Lower lobe of right lung (tissue), 2 donors: Measurements from ENCODE around the gene SEMG2. TPM values are rescaled to one million over a fixed set of nuclear protein-coding genes. Genes with fewer than 3 reads are reported as not detected.

Experiments used
- ATAC-seq, 2 donors: fragments of 200-7000 bp; cut with Tn5 transposase; one replicate each; pipeline ENCODE4 v1.9.1; 2020 to 2022; ENCODE audit warnings: mild to moderate bottlenecking in 2 of 2, moderate library complexity in 2 of 2
- DNase-seq: peaks from one replicate; pipeline ENCODE4 v3.0.0-alpha.2; 2020
- H3K27ac ChIP-seq: fragments of 200-600 bp; one replicate; pipeline ENCODE4 v1.8.0; 2022
- H3K27me3 ChIP-seq: fragments of 200-600 bp; one replicate; pipeline ENCODE4 v1.8.0; 2022; ENCODE audit warnings: low read depth
- H3K36me3 ChIP-seq: fragments of 200-600 bp; one replicate; pipeline ENCODE4 v1.8.0; 2022; ENCODE audit warnings: mild to moderate bottlenecking
- H3K4me1 ChIP-seq: fragments of 200-600 bp; one replicate; pipeline ENCODE4 v1.8.0; 2022
- H3K4me3 ChIP-seq: fragments of 200-600 bp; one replicate; pipeline ENCODE4 v1.8.0; 2022; ENCODE audit warnings: mild to moderate bottlenecking
- H3K9me3 ChIP-seq: fragments of 200-600 bp; one replicate; pipeline ENCODE4 v1.8.0; 2022
- CTCF ChIP-seq: fragments of 200-600 bp; IDR thresholded peaks from one replicate; pipeline ENCODE4 v1.8.0; 2022; ENCODE audit warnings: antibody characterized with exemption, mild to moderate bottlenecking
- intact Hi-C: fragments of 100-400 bp; cut with DNase I; formaldehyde crosslinking; loops from one replicate; pipeline ENCODE4 v1.11.0; 2022
- total RNA-seq: library from RNA; stranded (reverse); fragmentation: NEBNext Ultra II Directional; extraction: Animal tissue kit (Norgen Biotek cat#: 25700); gene quantifications from one replicate; pipeline ENCODE4 v1.2.1, GENCODE V29; 2021
- donor health status: DM: no; HTN: yes; CAD: no; lungs with severe emphysema.

SEMG2 gene
- total RNA-seq, 1 donor from 2014 or later, result not detected

- H3K36me3 ChIP-seq, result no peaks in the 10 kb centered on the region
- no peaks in the 10 kb centered on the region for H3K4me1 ChIP-seq
- DNase-seq (no peak), ATAC-seq (no peak)
- intact Hi-C loops, result no loop called here
- H3K27ac ChIP-seq, result no peak overlapping the region
- no peak for TF ChIP-seq CTCF
- H3K4me3 ChIP-seq, result no peak overlapping the region
- no peaks in the 10 kb centered on the region for H3K9me3 ChIP-seq
- no peaks in the 10 kb centered on the region for H3K27me3 ChIP-seq
Measured at GRCh38 chr20:45193331-45193730, 27.8 kb upstream of the SEMG2 start.

- H3K27ac ChIP-seq, result no peak within 1 kb of the TSS
- intact Hi-C loops, result no loop called here
- TF ChIP-seq CTCF, result no peak
Measured at GRCh38 chr20:45206725-45207124, 14.4 kb upstream of the SEMG2 start, which contains the start of gene SEMG1. TSS of gene SEMG1 (plus strand) at chr20:45207033. CDS start at chr20:45207054, 21 bp downstream.

GRCh38 chr20:45209924-45210323 is 11.2 kb upstream of the SEMG2 start:
- no peak overlapping the region for H3K27ac ChIP-seq
- H3K9me3 ChIP-seq, result no peaks in the 10 kb centered on the region
- no peak for DNase-seq
- H3K27me3 ChIP-seq, result no peaks in the 10 kb centered on the region
- H3K4me1 ChIP-seq, result no peaks in the 10 kb centered on the region
- intact Hi-C loops, result no loop called here
- no peaks in the 10 kb centered on the region for H3K36me3 ChIP-seq
- no peak overlapping the region for H3K4me3 ChIP-seq
- TF ChIP-seq CTCF, result no peak
- ATAC-seq, result no peak

More at GRCh38 chr20:45206725-45207124, 14.4 kb upstream of the SEMG2 start, which contains the start of gene SEMG1:
- ATAC-seq (no peak), DNase-seq (no peak)
- Histone ChIP-seq H3K4me1 (no peaks in the 10 kb centered on the region), H3K9me3 (no peaks in the 10 kb centered on the region), H3K36me3 (no peaks in the 10 kb centered on the region), H3K27me3 (no peaks in the 10 kb centered on the region), H3K4me3 (no peak within 1 kb of the TSS)

- no peaks in the 10 kb centered on the region for H3K36me3 ChIP-seq
- no peak for ATAC-seq
- DNase-seq, result no peak
- H3K27ac ChIP-seq, result no peak overlapping the region
- H3K4me3 ChIP-seq, result no peak overlapping the region
- TF ChIP-seq CTCF, result no peak
- intact Hi-C loops, result no loop called here
- H3K9me3 ChIP-seq, result no peaks in the 10 kb centered on the region
- no peaks in the 10 kb centered on the region for H3K27me3 ChIP-seq
- no peaks in the 10 kb centered on the region for H3K4me1 ChIP-seq
Measured at GRCh38 chr20:45211569-45212474, 9.4 kb upstream of the SEMG2 start.

GRCh38 chr20:45212836-45213235 is 8.3 kb upstream of the SEMG2 start:
- no peaks in the 10 kb centered on the region for H3K36me3 ChIP-seq
- no peak for TF ChIP-seq CTCF
- H3K27me3 ChIP-seq, result no peaks in the 10 kb centered on the region
- ATAC-seq (no peak), DNase-seq (no peak)
- H3K27ac ChIP-seq, result no peak overlapping the region
- no peak overlapping the region for H3K4me3 ChIP-seq
- no peaks in the 10 kb centered on the region for H3K9me3 ChIP-seq
- no peaks in the 10 kb centered on the region for H3K4me1 ChIP-seq
- intact Hi-C loops, result no loop called here
